Measurements from ENCODE around the gene HINT3.
"Not testable (repeated sequence)": the region's sequence is repeated elsewhere in the genome, so short reads cannot be mapped to it uniquely, and the experiment has no call there.

HINT3 gene

GRCh38 chr6:125957391-125957693 is 772 bp downstream of the HINT3 start:
- no peak for DNase-seq (ENCODE audit: insufficient read length, low spot score)
- FAIRE-seq: no peak
- no peak for TF ChIP-seq SPI1 (IDR thresholded peaks at IDR 0.05; ENCODE audit: low read depth, low read length)
- no peak for TF ChIP-seq TAF1 (IDR thresholded peaks at IDR 0.05; ENCODE audit: low read depth, low read length)
- no peak for TF ChIP-seq PAX5 (IDR thresholded peaks at IDR 0.05; ENCODE audit: insufficient read depth, low read length, severe bottlenecking)
- no peak for TF ChIP-seq POLR2AphosphoS5 (IDR thresholded peaks at IDR 0.05; ENCODE audit: low read depth, low read length)
- TF ChIP-seq POLR2A (IDR thresholded peaks at IDR 0.05; ENCODE audit: low read depth, low read length): no peak

DNA sequence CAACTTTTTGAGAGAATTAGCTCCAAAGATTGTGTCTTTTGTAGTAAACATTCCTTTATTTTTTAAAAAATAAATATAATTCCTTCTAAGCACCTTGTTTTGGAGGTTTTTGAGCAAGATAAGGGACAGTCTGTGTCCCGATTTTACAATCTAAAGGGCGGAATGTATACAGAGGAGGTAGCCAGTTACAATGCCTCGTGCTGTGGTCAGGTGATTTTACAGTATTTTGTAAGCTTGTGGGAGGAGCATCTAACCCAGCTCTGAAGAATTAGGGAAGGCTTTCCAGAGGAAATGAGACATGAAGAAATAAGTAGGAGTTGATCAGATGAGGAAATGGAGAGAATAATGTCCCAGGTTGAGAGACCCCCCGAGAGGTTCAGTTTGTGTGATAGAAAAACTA is 1.3 kb downstream of the HINT3 start:
- DNase-seq (ENCODE audit: insufficient read length, low spot score): no peak
- peak; percentile 38 for FAIRE-seq
- no peak for TF ChIP-seq SPI1 (IDR thresholded peaks at IDR 0.05; ENCODE audit: low read depth, low read length)
- TF ChIP-seq POLR2A (IDR thresholded peaks at IDR 0.05; ENCODE audit: low read depth, low read length): no peak
- no peak for TF ChIP-seq POLR2AphosphoS5 (IDR thresholded peaks at IDR 0.05; ENCODE audit: low read depth, low read length)
- TF ChIP-seq PAX5 (IDR thresholded peaks at IDR 0.05; ENCODE audit: insufficient read depth, low read length, severe bottlenecking): no peak
- TF ChIP-seq POU2F2 (IDR thresholded peaks at IDR 0.05; ENCODE audit: low read depth, low read length): no peak
- TF ChIP-seq TAF1 (IDR thresholded peaks at IDR 0.05; ENCODE audit: low read depth, low read length): no peak

- FAIRE-seq: no peak
- TF ChIP-seq PAX5 (IDR thresholded peaks at IDR 0.05; ENCODE audit: insufficient read depth, low read length, severe bottlenecking): no peak
- no peak for TF ChIP-seq SPI1 (IDR thresholded peaks at IDR 0.05; ENCODE audit: low read depth, low read length)
- no peak for TF ChIP-seq POU2F2 (IDR thresholded peaks at IDR 0.05; ENCODE audit: low read depth, low read length)
- TF ChIP-seq TAF1 (IDR thresholded peaks at IDR 0.05; ENCODE audit: low read depth, low read length): no peak
- TF ChIP-seq POLR2AphosphoS5 (IDR thresholded peaks at IDR 0.05; ENCODE audit: low read depth, low read length): no peak
- no peak for TF ChIP-seq POLR2A (IDR thresholded peaks at IDR 0.05; ENCODE audit: low read depth, low read length)
- no peak for DNase-seq (ENCODE audit: insufficient read length, low spot score)
Observed at GRCh38 chr6:125959041-125959440, 2.5 kb downstream of the HINT3 start.

DNA sequence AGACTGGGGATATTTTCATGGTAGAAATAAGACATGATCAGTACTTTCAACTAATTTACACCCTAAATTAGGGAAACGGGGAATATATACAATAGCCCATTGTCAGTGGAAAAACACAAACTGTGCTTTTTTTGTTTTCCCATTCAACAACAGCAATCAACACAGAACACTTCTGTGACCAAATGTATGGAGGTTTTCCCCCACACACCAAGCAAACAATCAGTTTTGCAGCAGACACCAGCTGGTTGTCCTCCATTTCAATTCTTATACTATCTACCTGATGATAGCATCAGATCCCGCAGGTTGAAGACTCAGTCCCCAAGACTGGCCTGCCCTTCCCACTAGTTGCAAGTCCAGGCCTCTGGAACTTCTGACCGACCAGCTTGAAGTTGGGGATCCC is 4.5 kb downstream of the HINT3 start:
- DNase-seq (ENCODE audit: insufficient read length, low spot score): no peak
- no peak for FAIRE-seq
- TF ChIP-seq TAF1 (IDR thresholded peaks at IDR 0.05; ENCODE audit: low read depth, low read length) (no peak), PAX5 (IDR thresholded peaks at IDR 0.05; ENCODE audit: insufficient read depth, low read length, severe bottlenecking) (no peak), POU2F2 (IDR thresholded peaks at IDR 0.05; ENCODE audit: low read depth, low read length) (no peak), POLR2A (IDR thresholded peaks at IDR 0.05; ENCODE audit: low read depth, low read length) (no peak), POLR2AphosphoS5 (IDR thresholded peaks at IDR 0.05; ENCODE audit: low read depth, low read length) (no peak), SPI1 (IDR thresholded peaks at IDR 0.05; ENCODE audit: low read depth, low read length) (no peak)

- no peak for TF ChIP-seq PAX5 (IDR thresholded peaks at IDR 0.05; ENCODE audit: insufficient read depth, low read length, severe bottlenecking)
- TF ChIP-seq POU2F2 (IDR thresholded peaks at IDR 0.05; ENCODE audit: low read depth, low read length): no peak
- no peak for TF ChIP-seq TAF1 (IDR thresholded peaks at IDR 0.05; ENCODE audit: low read depth, low read length)
- no peak for TF ChIP-seq POLR2A (IDR thresholded peaks at IDR 0.05; ENCODE audit: low read depth, low read length)
- no peak for TF ChIP-seq POLR2AphosphoS5 (IDR thresholded peaks at IDR 0.05; ENCODE audit: low read depth, low read length)
- TF ChIP-seq SPI1 (IDR thresholded peaks at IDR 0.05; ENCODE audit: low read depth, low read length): no peak
- DNase-seq (ENCODE audit: insufficient read length, low spot score) (no peak), FAIRE-seq (no peak)
Observed at GRCh38 chr6:125962900-125963497, 6.4 kb downstream of the HINT3 start.

GRCh38 chr6:125963817-125964216 is 7.2 kb downstream of the HINT3 start:
- TF ChIP-seq PAX5 (IDR thresholded peaks at IDR 0.05; ENCODE audit: insufficient read depth, low read length, severe bottlenecking) (no peak), SPI1 (IDR thresholded peaks at IDR 0.05; ENCODE audit: low read depth, low read length) (no peak), POU2F2 (IDR thresholded peaks at IDR 0.05; ENCODE audit: low read depth, low read length) (no peak), TAF1 (IDR thresholded peaks at IDR 0.05; ENCODE audit: low read depth, low read length) (no peak), POLR2AphosphoS5 (IDR thresholded peaks at IDR 0.05; ENCODE audit: low read depth, low read length) (no peak), POLR2A (IDR thresholded peaks at IDR 0.05; ENCODE audit: low read depth, low read length) (no peak)
- no peak for FAIRE-seq

DNA sequence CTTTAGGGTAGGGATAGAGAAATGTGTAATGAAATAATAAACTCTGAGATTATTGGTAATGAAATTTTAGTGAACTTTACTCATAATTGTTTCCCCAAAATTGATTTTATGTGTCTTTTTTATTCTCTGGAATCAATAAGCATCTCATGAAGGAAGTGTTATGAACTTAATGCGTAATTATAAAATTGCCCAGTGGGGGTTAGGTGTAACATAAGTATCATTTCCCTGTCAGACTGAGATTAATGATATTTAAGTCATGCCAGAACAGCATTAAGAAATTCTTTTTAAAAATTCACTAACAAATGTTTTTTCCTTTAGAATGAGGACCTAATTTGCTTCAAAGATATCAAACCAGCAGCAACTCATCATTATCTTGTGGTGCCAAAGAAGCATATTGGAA is 10.0 kb downstream of the HINT3 start:
- DNase-seq (ENCODE audit: insufficient read length, low spot score): no peak
- TF ChIP-seq TAF1 (IDR thresholded peaks at IDR 0.05; ENCODE audit: low read depth, low read length) (no peak), POLR2AphosphoS5 (IDR thresholded peaks at IDR 0.05; ENCODE audit: low read depth, low read length) (no peak), SPI1 (IDR thresholded peaks at IDR 0.05; ENCODE audit: low read depth, low read length) (no peak), POU2F2 (IDR thresholded peaks at IDR 0.05; ENCODE audit: low read depth, low read length) (no peak), POLR2A (IDR thresholded peaks at IDR 0.05; ENCODE audit: low read depth, low read length) (no peak), PAX5 (IDR thresholded peaks at IDR 0.05; ENCODE audit: insufficient read depth, low read length, severe bottlenecking) (no peak)
- FAIRE-seq: no peak

More at GRCh38 chr6:125963817-125964216, 7.2 kb downstream of the HINT3 start:
- no peak for DNase-seq (ENCODE audit: insufficient read length, low spot score)

GRCh38 chr6:125968493-125968892 is 11.9 kb downstream of the HINT3 start:
- no peak for TF ChIP-seq PAX5 (IDR thresholded peaks at IDR 0.05; ENCODE audit: insufficient read depth, low read length, severe bottlenecking)
- TF ChIP-seq POLR2A (IDR thresholded peaks at IDR 0.05; ENCODE audit: low read depth, low read length): no peak
- TF ChIP-seq TAF1 (IDR thresholded peaks at IDR 0.05; ENCODE audit: low read depth, low read length): no peak
- TF ChIP-seq SPI1 (IDR thresholded peaks at IDR 0.05; ENCODE audit: low read depth, low read length): no peak
- DNase-seq (ENCODE audit: insufficient read length, low spot score) (no peak), FAIRE-seq (no peak)

DNA sequence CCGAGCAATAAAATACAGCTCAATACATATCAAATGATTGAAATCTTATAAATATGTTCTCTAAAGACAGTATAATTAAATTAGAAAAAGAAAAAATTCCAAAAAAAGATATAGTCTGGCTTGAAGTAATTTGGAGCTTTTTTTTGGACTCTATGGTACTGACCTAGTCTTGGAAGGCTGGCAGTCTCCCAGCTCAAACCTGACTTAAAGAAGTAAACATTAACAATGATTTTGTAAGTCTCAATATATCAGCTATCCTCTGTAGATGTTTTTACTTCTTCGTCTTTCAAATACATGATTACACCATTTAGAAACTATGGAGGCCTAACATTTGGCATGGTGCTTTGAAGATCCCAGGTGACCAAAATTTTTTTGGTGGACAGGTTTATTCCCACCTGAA is 14.2 kb downstream of the HINT3 start:
- FAIRE-seq (no peak), DNase-seq (ENCODE audit: insufficient read length, low spot score) (no peak)
- TF ChIP-seq POLR2A (IDR thresholded peaks at IDR 0.05; ENCODE audit: low read depth, low read length): no peak
- TF ChIP-seq TAF1 (IDR thresholded peaks at IDR 0.05; ENCODE audit: low read depth, low read length): no peak
- no peak for TF ChIP-seq SPI1 (IDR thresholded peaks at IDR 0.05; ENCODE audit: low read depth, low read length)
- TF ChIP-seq POU2F2 (IDR thresholded peaks at IDR 0.05; ENCODE audit: low read depth, low read length): no peak
- TF ChIP-seq PAX5 (IDR thresholded peaks at IDR 0.05; ENCODE audit: insufficient read depth, low read length, severe bottlenecking): no peak
- TF ChIP-seq POLR2AphosphoS5 (IDR thresholded peaks at IDR 0.05; ENCODE audit: low read depth, low read length): no peak

GRCh38 chr6:125972478-125972877 is 15.9 kb downstream of the HINT3 start:
- not testable (repeated sequence) for DNase-seq (ENCODE audit: insufficient read length, low spot score); FAIRE-seq

Measured in GM12891 (cell line).